ENCODE measurements around the gene ZFP36L1.
"Not testable (repeated sequence)": the region's sequence is repeated elsewhere in the genome, so short reads cannot be mapped to it uniquely, and the experiment has no call there.

ZFP36L1 gene

GRCh38 chr14:68770051-68770450, 22.8 kb downstream of the ZFP36L1 start:
- ChIA-PET POLR2A (no interaction called here), CTCF (interaction anchor here (1.8 kb wide), 1 partner anchor 9 kb away, joined by 4 read pairs; no protein-coding TSS in a partner anchor)
- TF ChIP-seq, protein P1, sequence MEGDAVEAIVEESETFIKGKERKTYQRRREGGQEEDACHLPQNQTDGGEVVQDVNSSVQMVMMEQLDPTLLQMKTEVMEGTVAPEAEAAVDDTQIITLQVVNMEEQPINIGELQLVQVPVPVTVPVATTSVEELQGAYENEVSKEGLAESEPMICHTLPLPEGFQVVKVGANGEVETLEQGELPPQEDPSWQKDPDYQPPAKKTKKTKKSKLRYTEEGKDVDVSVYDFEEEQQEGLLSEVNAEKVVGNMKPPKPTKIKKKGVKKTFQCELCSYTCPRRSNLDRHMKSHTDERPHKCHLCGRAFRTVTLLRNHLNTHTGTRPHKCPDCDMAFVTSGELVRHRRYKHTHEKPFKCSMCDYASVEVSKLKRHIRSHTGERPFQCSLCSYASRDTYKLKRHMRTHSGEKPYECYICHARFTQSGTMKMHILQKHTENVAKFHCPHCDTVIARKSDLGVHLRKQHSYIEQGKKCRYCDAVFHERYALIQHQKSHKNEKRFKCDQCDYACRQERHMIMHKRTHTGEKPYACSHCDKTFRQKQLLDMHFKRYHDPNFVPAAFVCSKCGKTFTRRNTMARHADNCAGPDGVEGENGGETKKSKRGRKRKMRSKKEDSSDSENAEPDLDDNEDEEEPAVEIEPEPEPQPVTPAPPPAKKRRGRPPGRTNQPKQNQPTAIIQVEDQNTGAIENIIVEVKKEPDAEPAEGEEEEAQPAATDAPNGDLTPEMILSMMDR (IDR thresholded peaks at IDR 0.05; ENCODE audit: control extremely low read depth, extremely low read depth, low read depth, missing control alignments): no peak
- no peak for DNase-seq (ENCODE audit: extremely low spot score)

GRCh38 chr14:68768316-68768715, 24.6 kb downstream of the ZFP36L1 start:
- ChIA-PET POLR2A (no interaction called here), CTCF (interaction anchor here (1.6 to 3.1 kb wide), 2 partner anchors 10 to 520 kb away, joined by 4 to 11 read pairs; no protein-coding TSS in a partner anchor)
- DNase-seq (ENCODE audit: extremely low spot score): no peak
- TF ChIP-seq, protein P1 (IDR thresholded peaks at IDR 0.05; ENCODE audit: control extremely low read depth, extremely low read depth, low read depth, missing control alignments): no peak

DNA sequence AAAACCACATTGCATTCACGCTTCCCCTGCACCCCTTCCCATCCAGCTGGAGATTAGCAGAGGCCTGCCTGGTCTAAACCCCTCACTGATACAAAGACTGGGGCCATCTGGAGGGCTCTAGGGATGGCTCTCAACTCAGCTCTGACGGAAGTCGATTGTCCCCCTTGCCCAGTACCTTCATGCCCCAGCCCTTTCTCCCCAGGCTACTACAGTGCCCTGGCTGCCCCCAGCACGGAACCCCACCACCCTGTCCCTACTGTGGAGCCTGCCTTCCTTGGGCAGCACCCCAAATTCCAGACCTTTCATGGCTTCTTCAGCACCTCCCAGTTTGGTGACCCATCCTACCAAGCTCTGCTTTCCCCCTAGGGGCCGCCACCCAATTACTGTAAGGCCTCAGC, 25.6 kb downstream of the ZFP36L1 start:
- ChIA-PET POLR2A (no interaction called here), CTCF (interaction anchor here (1.6 to 3.1 kb wide), 2 partner anchors 9 to 518 kb away, joined by 4 to 11 read pairs; no protein-coding TSS in a partner anchor)
- TF ChIP-seq, protein P1 (IDR thresholded peaks at IDR 0.05; ENCODE audit: control extremely low read depth, extremely low read depth, low read depth, missing control alignments): no peak
- no peak for DNase-seq (ENCODE audit: extremely low spot score)

DNA sequence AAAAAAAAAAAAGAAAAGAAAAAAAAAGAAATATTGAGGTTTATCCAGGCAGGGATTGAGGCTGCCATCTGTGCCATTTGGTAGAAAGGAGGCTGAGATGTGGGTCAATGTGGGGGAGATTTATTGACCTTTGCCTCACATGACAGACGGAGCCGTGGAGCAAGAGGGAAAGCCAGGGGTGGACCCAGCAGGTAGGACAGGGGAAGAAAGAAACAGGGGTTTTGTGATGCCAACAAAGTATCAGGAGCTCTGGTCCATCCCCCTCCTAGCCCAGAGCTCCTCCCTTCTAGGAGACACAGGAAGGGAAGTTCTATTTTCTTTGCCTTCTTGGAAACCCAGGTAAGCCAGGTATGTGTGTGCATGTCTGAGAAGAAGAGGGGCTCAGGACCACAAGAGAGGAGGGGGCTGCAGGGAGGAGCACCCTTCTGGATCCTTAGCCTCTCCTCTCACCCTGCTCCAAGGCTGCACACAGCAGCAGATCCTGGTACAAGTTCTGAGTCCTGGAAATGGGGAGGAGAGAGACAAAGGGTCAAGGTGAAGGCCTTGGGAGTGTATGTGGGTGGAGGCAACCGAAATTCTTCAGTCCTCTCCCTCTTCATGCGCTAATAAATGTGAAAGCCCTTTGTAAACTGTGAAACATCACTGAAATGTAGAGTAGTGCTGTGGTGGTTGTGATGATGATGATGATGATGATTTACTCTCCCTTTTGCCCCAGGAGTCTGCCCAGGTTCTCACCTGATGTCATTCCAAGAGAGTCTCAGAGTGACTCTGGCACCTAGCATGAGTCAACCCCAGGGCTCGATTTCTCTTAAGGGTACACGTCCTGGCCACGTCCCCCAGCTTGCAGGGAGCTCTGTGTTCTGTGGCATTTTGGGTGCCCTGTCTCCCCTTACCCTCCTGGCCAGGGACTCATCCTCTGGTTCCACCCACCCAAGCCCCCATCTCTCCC, 26.3 kb downstream of the ZFP36L1 start:
- TF ChIP-seq, protein P1 (IDR thresholded peaks at IDR 0.05; ENCODE audit: control extremely low read depth, extremely low read depth, low read depth, missing control alignments): no peak
- no peak for DNase-seq (ENCODE audit: extremely low spot score)
- CTCF ChIA-PET: interaction anchor here (1.6 to 3.1 kb wide), 2 partner anchors 9 to 518 kb away, joined by 4 to 11 read pairs; no protein-coding TSS in a partner anchor
- POLR2A ChIA-PET: no interaction called here

DNA sequence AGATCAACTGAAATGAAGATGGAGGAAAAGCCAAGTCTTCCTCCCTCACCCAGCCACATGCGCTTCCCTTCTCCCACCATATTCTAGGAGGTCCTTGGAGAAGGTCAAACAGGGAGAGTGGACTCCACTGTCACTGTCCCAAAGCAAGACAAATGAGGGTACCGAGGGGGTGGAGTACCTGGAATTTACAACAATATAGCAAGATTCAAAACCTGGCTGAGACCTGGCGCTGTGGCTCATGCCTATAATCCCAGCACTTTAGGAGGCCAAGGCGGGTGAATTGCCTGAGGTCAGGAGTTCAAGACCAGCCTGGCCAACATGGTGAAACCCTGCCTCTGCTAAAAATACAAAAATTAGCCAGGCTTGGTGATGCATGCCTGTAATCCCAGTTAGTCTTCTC, 29.0 kb downstream of the ZFP36L1 start:
- POLR2A ChIA-PET; DNase-seq (ENCODE audit: extremely low spot score): not testable (repeated sequence)
- CTCF ChIA-PET: interaction anchor here (0.7 to 1.7 kb wide), 2 partner anchors 11 to 12 kb away, joined by 3 to 5 read pairs; no protein-coding TSS in a partner anchor

GRCh38 chr14:68762953-68763764, 29.7 kb downstream of the ZFP36L1 start:
- TF ChIP-seq, protein P1 (IDR thresholded peaks at IDR 0.05; ENCODE audit: control extremely low read depth, extremely low read depth, low read depth, missing control alignments): no peak
- POLR2A ChIA-PET: no interaction called here
- CTCF ChIA-PET: interaction anchor here (1.5 to 1.7 kb wide), 2 partner anchors 11 to 12 kb away, joined by 3 to 5 read pairs; no protein-coding TSS in a partner anchor
- DNase-seq (ENCODE audit: extremely low spot score): no peak
